CD4-positive, alpha-beta T cell treated with Interleukin-4 for 4 hours (primary cell): Measurements from ENCODE around the gene PEAK1.

Source experiments
- DNase-seq: peaks from one replicate; pipeline ENCODE4 v3.0.0-alpha.2; 2020

PEAK1 gene

GRCh38 chr15:77076323-77076915 is 343.5 kb downstream of the PEAK1 start:
- no peak for DNase-seq

GRCh38 chr15:77075528-77075927 is 344.4 kb downstream of the PEAK1 start:
- no peak for DNase-seq

- no peak for DNase-seq
Observed at GRCh38 chr15:77074350-77074749, 345.6 kb downstream of the PEAK1 start.

- DNase-seq: no peak
Observed at GRCh38 chr15:77071305-77072223, 348.3 kb downstream of the PEAK1 start.

- peak; percentile 90 for DNase-seq
Observed at GRCh38 chr15:77070495-77071304, 349.2 kb downstream of the PEAK1 start, which contains the start of gene TSPAN3. Gene TSPAN3 (minus strand): TSS chr15:77071109. CDS start chr15:77070954, 155 bp downstream.

- DNase-seq: no peak
Observed at GRCh38 chr15:77070180-77070494, 349.8 kb downstream of the PEAK1 start.

GRCh38 chr15:77069521-77070121 is 350.3 kb downstream of the PEAK1 start:
- DNase-seq: no peak

GRCh38 chr15:77068633-77069032 is 351.3 kb downstream of the PEAK1 start:
- DNase-seq: no peak

- no peak for DNase-seq
Observed at GRCh38 chr15:77067691-77068367, 352.1 kb downstream of the PEAK1 start.

GRCh38 chr15:77066971-77067690 is 352.8 kb downstream of the PEAK1 start:
- no peak for DNase-seq

GRCh38 chr15:77064539-77065308 is 355.2 kb downstream of the PEAK1 start:
- DNase-seq: no peak

GRCh38 chr15:77064063-77064462 is 355.8 kb downstream of the PEAK1 start:
- DNase-seq: no peak

GRCh38 chr15:77063249-77063648 is 356.7 kb downstream of the PEAK1 start:
- no peak for DNase-seq

- no peak for DNase-seq
Observed at GRCh38 chr15:77060546-77060945, 359.4 kb downstream of the PEAK1 start.

GRCh38 chr15:77059786-77060361 is 360.0 kb downstream of the PEAK1 start:
- no peak for DNase-seq

- no peak for DNase-seq
Observed at GRCh38 chr15:77058468-77058867, 361.4 kb downstream of the PEAK1 start.

- DNase-seq: no peak
Observed at GRCh38 chr15:77057685-77058084, 362.2 kb downstream of the PEAK1 start.

- no peak for DNase-seq
Observed at GRCh38 chr15:77057072-77057471, 362.8 kb downstream of the PEAK1 start.

- no peak for DNase-seq
Observed at GRCh38 chr15:77053709-77054108, 366.2 kb downstream of the PEAK1 start.

GRCh38 chr15:77052556-77052955 is 367.3 kb downstream of the PEAK1 start:
- DNase-seq: no peak
